Panc1 (cell line): ENCODE results near the gene CES3. TPM values are rescaled to one million over a fixed set of nuclear protein-coding genes. Genes with fewer than 3 reads are reported as not detected.

ENCODE experiments used
- ATAC-seq: fragments of 200-7000 bp; cut with Tn5 transposase; 2 replicates; pipeline ENCODE4 v1.9.1; 2020; ENCODE audit warnings: mild to moderate bottlenecking, moderate library complexity
- BruUV-seq: library from RNA; stranded (reverse); fragments of 400-500 nt; replicated peaks from 2 replicates; lab custom pipeline; 2021; lab: Mats Ljungman, UMichigan
- CTCF ChIA-PET: fragments of 300-600 bp; sonication (Branson Sonifier 250); formaldehyde crosslinking; loops from one replicate; lab custom pipeline; 2022; ENCODE audit warnings: antibody characterized with exemption; lab: Charles Lee
- POLR2A ChIA-PET: fragments of 300-600 bp; sonication (Branson Sonifier 250); formaldehyde crosslinking; loops from one replicate; lab custom pipeline; 2022; ENCODE audit warnings: antibody characterized with exemption; lab: Charles Lee
- DNase-seq: peaks from one replicate; pipeline ENCODE4 v3.0.0-alpha.2; 2010; ENCODE audit warnings: low read depth, low spot score
- H3K27ac ChIP-seq: 2 replicates; pipeline ENCODE4 v1.5.1; 2011; ENCODE audit warnings: mild to moderate bottlenecking, low read length, inconsistent platforms
- H3K27me3 ChIP-seq: fragments of 200-500 bp; sonication (Bioruptor generic); 2 replicates; pipeline ENCODE4 v1.6.0; 2014; ENCODE audit warnings: low read length, inconsistent platforms; ENCODE audit not compliant: control insufficient read depth, insufficient read depth
- H3K36me3 ChIP-seq: fragments of 200-500 bp; sonication (Bioruptor generic); 2 replicates; pipeline ENCODE4 v1.5.1; 2014; ENCODE audit warnings: inconsistent platforms, mild to moderate bottlenecking, low read length, moderate library complexity; ENCODE audit not compliant: control insufficient read depth, insufficient read depth
- H3K4me1 ChIP-seq: 2 replicates; pipeline ENCODE4 v1.5.1; 2011; ENCODE audit warnings: inconsistent platforms, mild to moderate bottlenecking, low read length, moderate library complexity; ENCODE audit not compliant: control insufficient read depth, insufficient read depth
- H3K4me3 ChIP-seq, 2 experiments: 2 replicates each; pipeline ENCODE4 v1.5.1; 2011 to 2012; ENCODE audit warnings: low read depth in 2 of 2, low read length in 2 of 2, mild to moderate bottlenecking in 2 of 2, inconsistent platforms in 1 of 2, moderate library complexity in 1 of 2
- H3K9me3 ChIP-seq: fragments of 200-500 bp; sonication (Bioruptor generic); 2 replicates; pipeline ENCODE4 v1.5.1; 2014; ENCODE audit warnings: low read depth, mild to moderate bottlenecking, inconsistent platforms, low read length, moderate library complexity; ENCODE audit not compliant: control insufficient read depth, insufficient read depth
- CTCF ChIP-seq: fragments of 450-650 bp; IDR thresholded peaks from 2 replicates; pipeline ENCODE4 v1.5.1; 2017; ENCODE audit warnings: mild to moderate bottlenecking
- POLR2AphosphoS5 ChIP-seq: IDR thresholded peaks from 2 replicates; pipeline ENCODE4 v1.6.1; 2012; ENCODE audit warnings: mild to moderate bottlenecking, low read depth, low read length, moderate library complexity
- REST ChIP-seq, 2 experiments: IDR thresholded peaks; 2 replicates each; pipeline ENCODE4 v1.6.1; 2011 to 2012; ENCODE audit warnings: low read depth in 2 of 2, control low read depth in 1 of 2, low read length in 1 of 2, mild to moderate bottlenecking in 1 of 2, moderate library complexity in 1 of 2; ENCODE audit not compliant: insufficient read depth in 1 of 2
- SIN3A ChIP-seq: IDR thresholded peaks from 2 replicates; pipeline ENCODE4 v1.6.1; 2012; ENCODE audit warnings: low read depth, mild to moderate bottlenecking, low read length, moderate library complexity, borderline replicate concordance; ENCODE audit not compliant: insufficient read depth
- TCF7L2 ChIP-seq: IDR thresholded peaks from 2 replicates; pipeline ENCODE4 v1.6.1; 2011; ENCODE audit warnings: mild to moderate bottlenecking, low read depth, low read length, inconsistent platforms
- in situ Hi-C: cut with HindIII; loops from 2 replicates; pipeline ENCODE4 v1.10.0; 2016; ENCODE audit warnings: low sequenced_read_pairs, low pct_unique_long_range_greater_than_20kb
- intact Hi-C: fragments of 100-400 bp; cut with micrococcal nuclease; formaldehyde crosslinking; loops from one replicate; pipeline ENCODE4 v1.10.0; 2022; ENCODE audit not compliant: unreplicated experiment
- total RNA-seq: library from RNA; stranded (reverse); gene quantifications from one replicate; pipeline ENCODE4 v1.2.1, GENCODE V29; 2021; ENCODE audit not compliant: unreplicated experiment

The CES3 gene
- total RNA-seq, 1 experiment from 2014 or later: not detected

GRCh38 chr16:66996983-66997358 is 35.9 kb downstream of the CES3 start:
- Histone ChIP-seq H3K27me3 (no peaks in the 10 kb centered on the region), H3K4me3 (no peak overlapping the region), H3K9me3 (no peaks in the 10 kb centered on the region), H3K27ac (no peak overlapping the region), H3K36me3 (no peaks in the 10 kb centered on the region), H3K4me1 (no peaks in the 10 kb centered on the region)
- in situ Hi-C loops (no loop called here), intact Hi-C loops (no loop called here)
- ChIA-PET CTCF (no interaction called here), POLR2A (no interaction called here)
- ATAC-seq: no peak
- DNase-seq: no peak
- BruUV-seq: no TSS peak
- TF ChIP-seq REST (IDR thresholded peaks at IDR 0.05; ENCODE audit: insufficient read depth in 1 of 2, low read depth in 2 of 2, low read length in 1 of 2) (no peak), CTCF (no peak), TCF7L2 (no peak), POLR2AphosphoS5 (no peak), SIN3A (no peak)

GRCh38 chr16:67000384-67001351 is 39.6 kb downstream of the CES3 start:
- H3K4me1 ChIP-seq: no peaks in the 10 kb centered on the region
- TF ChIP-seq POLR2AphosphoS5 (no peak), SIN3A (no peak), TCF7L2 (no peak), REST (IDR thresholded peaks at IDR 0.05; ENCODE audit: insufficient read depth in 1 of 2, low read depth in 2 of 2, low read length in 1 of 2) (no peak), CTCF (no peak)
- H3K27ac ChIP-seq: no peak overlapping the region
- H3K27me3 ChIP-seq: no peaks in the 10 kb centered on the region
- DNase-seq (no peak), ATAC-seq (peak; percentile 86)
- H3K36me3 ChIP-seq: no peaks in the 10 kb centered on the region
- intact Hi-C loops: no loop called here
- in situ Hi-C loops: no loop called here
- H3K9me3 ChIP-seq: no peaks in the 10 kb centered on the region
- ChIA-PET CTCF (interaction anchor here (0.7 to 1.0 kb wide), 2 partner anchors 13 to 352 kb away, joined by 4 read pairs; no protein-coding TSS in a partner anchor), POLR2A (no interaction called here)
- no TSS peak for BruUV-seq
- H3K4me3 ChIP-seq: peak overlapping the region; percentile 54 to 63
